Neutrophil (primary cell): ENCODE measurements around the gene YPEL5.
A peak's percentile ranks its signal among the peaks of the same experiment; 100 is the strongest.
"Not testable (repeated sequence)": the region's sequence is repeated elsewhere in the genome, so short reads cannot be mapped to it uniquely, and the experiment has no call there.

Experiments used
- H3K27ac ChIP-seq: fragments of 200-600 bp; sonication (generic); 2 replicates; pipeline ENCODE4 v1.5.1; 2016; ENCODE audit warnings: mild to moderate bottlenecking, moderate library complexity
- H3K27me3 ChIP-seq: fragments of 200-600 bp; sonication (generic); 2 replicates; pipeline ENCODE4 v1.6.0; 2016; ENCODE audit warnings: mild to moderate bottlenecking
- H3K36me3 ChIP-seq: fragments of 200-600 bp; sonication (generic); 2 replicates; pipeline ENCODE4 v1.5.1; 2017
- H3K4me1 ChIP-seq, 2 experiments: fragments of 200-600 bp in 1 of 2; sonication (generic) in 1 of 2; 1 replicate in 1 of 2; 2 replicates in 1 of 2; pipeline versions ENCODE4 v1.5.1 to v1.6.1; 2013 to 2016; ENCODE audit warnings: low read depth in 1 of 2, low read length in 1 of 2, mild to moderate bottlenecking in 1 of 2, moderate library complexity in 1 of 2; ENCODE audit not compliant: control insufficient read depth in 1 of 2, insufficient read depth in 1 of 2
- H3K4me3 ChIP-seq, 2 experiments: fragments of 200-600 bp in 1 of 2; sonication (generic) in 1 of 2; 1 replicate in 1 of 2; 2 replicates in 1 of 2; pipeline ENCODE4 v1.5.1; 2013 to 2016; ENCODE audit warnings: low read depth in 1 of 2, low read length in 1 of 2, mild to moderate bottlenecking in 1 of 2, moderate library complexity in 1 of 2
- H3K9me3 ChIP-seq: fragments of 200-600 bp; sonication (generic); 2 replicates; pipeline ENCODE4 v1.5.1; 2016
- CTCF ChIP-seq: fragments of 200-600 bp; sonication (generic); IDR thresholded peaks from 2 replicates; pipeline ENCODE4 v1.5.1; 2016; ENCODE audit warnings: antibody characterized with exemption

Gene YPEL5

GRCh38 chr2:30146337-30147195, at the start of gene YPEL5:
Gene YPEL5 (plus strand): TSS chr2:30147007. CDS start chr2:30156652, 9,645 bp downstream.
- peak; percentile 21 for TF ChIP-seq CTCF
- H3K4me1 ChIP-seq = peaks cover 47 to 48% of the 10 kb centered on the region in 2 experiments
- H3K4me3 ChIP-seq = peak within 1 kb of the TSS; percentile 87 to 90
- H3K27ac ChIP-seq = peak within 1 kb of the TSS; percentile 99
- peaks cover 33% of the 10 kb centered on the region for H3K36me3 ChIP-seq
- no peaks in the 10 kb centered on the region for H3K9me3 ChIP-seq
- H3K27me3 ChIP-seq = no peaks in the 10 kb centered on the region

- Histone ChIP-seq H3K9me3 (no peaks in the 10 kb centered on the region), H3K27me3 (peaks cover 38% of the 10 kb centered on the region), H3K4me3 (no peak overlapping the region), H3K4me1 (no peaks in the 10 kb centered on the region), H3K27ac (no peak overlapping the region), H3K36me3 (no peaks in the 10 kb centered on the region)
- TF ChIP-seq CTCF = no peak
These were observed 48.4 kb upstream of the YPEL5 start for GRCh38 chr2:30098266-30099005.

- H3K9me3 ChIP-seq, H3K27ac ChIP-seq, H3K4me1 ChIP-seq, H3K36me3 ChIP-seq, H3K4me3 ChIP-seq: not testable (repeated sequence)
- H3K27me3 ChIP-seq = peaks cover 38% of the 10 kb centered on the region
These were observed 47.4 kb upstream of the YPEL5 start for GRCh38 chr2:30099366-30099765.

GRCh38 chr2:30100691-30101090, 46.1 kb upstream of the YPEL5 start:
- H3K9me3 ChIP-seq, H3K27ac ChIP-seq, H3K4me3 ChIP-seq, H3K36me3 ChIP-seq, H3K4me1 ChIP-seq: not testable (repeated sequence)
- peaks cover 28% of the 10 kb centered on the region for H3K27me3 ChIP-seq

- Histone ChIP-seq H3K27ac (no peak overlapping the region), H3K27me3 (no peaks in the 10 kb centered on the region), H3K4me1 (peaks cover 5 to 13% of the 10 kb centered on the region in 2 experiments), H3K4me3 (no peak overlapping the region), H3K36me3 (no peaks in the 10 kb centered on the region), H3K9me3 (no peaks in the 10 kb centered on the region)
- TF ChIP-seq CTCF = no peak
These were observed 42.5 kb upstream of the YPEL5 start for GRCh38 chr2:30104307-30104706.

GRCh38 chr2:30105556-30105955, 41.3 kb upstream of the YPEL5 start:
- Histone ChIP-seq H3K36me3 (no peaks in the 10 kb centered on the region), H3K27ac (no peak overlapping the region), H3K9me3 (no peaks in the 10 kb centered on the region), H3K4me1 (peaks cover 12 to 26% of the 10 kb centered on the region in 2 experiments), H3K4me3 (no peak overlapping the region), H3K27me3 (no peaks in the 10 kb centered on the region)
- TF ChIP-seq CTCF = no peak
